ENCODE results near the gene CDH4.

GRCh38 chr20:61656198-61656597 lies 404.1 kb downstream of the CDH4 start:
- TF ChIP-seq TAF1 (IDR thresholded peaks at IDR 0.05; ENCODE audit: low read depth, low read length) (no peak), BACH1 (IDR thresholded peaks at IDR 0.05; ENCODE audit: low read length) (no peak), EZH2 (IDR thresholded peaks at IDR 0.05; ENCODE audit: low read depth, low read length, severe bottlenecking) (no peak)

All from H1 (cell line).